ENCODE results near the gene SMG6.

DNA sequence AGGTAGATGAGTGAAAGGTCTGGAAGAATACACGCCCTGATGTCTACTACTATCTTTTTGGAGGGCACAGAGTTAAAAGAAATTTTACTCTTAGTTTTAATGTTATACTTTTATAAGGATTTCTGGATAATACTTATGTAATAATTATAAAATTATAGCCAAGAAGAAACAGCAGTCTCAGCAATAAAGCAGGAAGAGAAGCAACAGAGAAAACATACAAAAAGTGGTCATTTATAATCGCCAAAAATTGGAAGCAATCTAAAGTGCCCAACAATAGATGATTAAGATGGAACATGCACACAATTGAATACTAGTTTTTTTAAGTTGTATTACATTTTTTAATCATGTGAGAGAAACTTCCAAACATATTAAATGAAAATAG, 64.4 kb downstream of the SMG6 start:
- TF ChIP-seq, protein P1, sequence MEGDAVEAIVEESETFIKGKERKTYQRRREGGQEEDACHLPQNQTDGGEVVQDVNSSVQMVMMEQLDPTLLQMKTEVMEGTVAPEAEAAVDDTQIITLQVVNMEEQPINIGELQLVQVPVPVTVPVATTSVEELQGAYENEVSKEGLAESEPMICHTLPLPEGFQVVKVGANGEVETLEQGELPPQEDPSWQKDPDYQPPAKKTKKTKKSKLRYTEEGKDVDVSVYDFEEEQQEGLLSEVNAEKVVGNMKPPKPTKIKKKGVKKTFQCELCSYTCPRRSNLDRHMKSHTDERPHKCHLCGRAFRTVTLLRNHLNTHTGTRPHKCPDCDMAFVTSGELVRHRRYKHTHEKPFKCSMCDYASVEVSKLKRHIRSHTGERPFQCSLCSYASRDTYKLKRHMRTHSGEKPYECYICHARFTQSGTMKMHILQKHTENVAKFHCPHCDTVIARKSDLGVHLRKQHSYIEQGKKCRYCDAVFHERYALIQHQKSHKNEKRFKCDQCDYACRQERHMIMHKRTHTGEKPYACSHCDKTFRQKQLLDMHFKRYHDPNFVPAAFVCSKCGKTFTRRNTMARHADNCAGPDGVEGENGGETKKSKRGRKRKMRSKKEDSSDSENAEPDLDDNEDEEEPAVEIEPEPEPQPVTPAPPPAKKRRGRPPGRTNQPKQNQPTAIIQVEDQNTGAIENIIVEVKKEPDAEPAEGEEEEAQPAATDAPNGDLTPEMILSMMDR (IDR thresholded peaks at IDR 0.05; ENCODE audit: insufficient read depth, low read length, poor library complexity, severe bottlenecking), result no peak
- no peak for TF ChIP-seq EZH2phosphoT487 (conservative IDR thresholded peaks at IDR 0.05; ENCODE audit: low read length)
